Transverse colon (tissue), 4 donors: ENCODE data around the gene ARMH2. TPM values are rescaled to one million over a fixed set of nuclear protein-coding genes. Genes with fewer than 3 reads are reported as not detected.

ENCODE experiments used
- DNase-seq: peaks from one replicate; pipeline ENCODE4 v3.0.0-alpha.2; 2019
- H3K27ac ChIP-seq, 4 donors: fragments of 200-600 bp; sonication (generic); 2 replicates each; pipeline ENCODE4 v1.5.1; 2016 to 2018; ENCODE audit warnings: inconsistent platforms in 4 of 4
- H3K27me3 ChIP-seq: fragments of 200-600 bp; sonication (generic); 2 replicates; pipeline ENCODE4 v1.5.1; 2017; ENCODE audit warnings: inconsistent platforms
- H3K36me3 ChIP-seq, 4 donors: fragments of 200-600 bp; sonication (generic); 2 replicates each; pipeline ENCODE4 v1.5.1; 2017 to 2019; ENCODE audit warnings: inconsistent platforms in 4 of 4
- H3K4me1 ChIP-seq, 4 donors: fragments of 200-600 bp; sonication (generic); 2 replicates each; pipeline ENCODE4 v1.5.1; 2017 to 2020; ENCODE audit warnings: inconsistent platforms in 4 of 4
- H3K4me3 ChIP-seq, 4 donors: fragments of 200-600 bp; sonication (generic); 1 replicate in 1 of 4; 2 replicates in 3 of 4; pipeline versions ENCODE4 v1.5.1 to v1.6.1; 2017 to 2019; ENCODE audit warnings: inconsistent platforms in 4 of 4
- H3K9me3 ChIP-seq, 2 donors: fragments of 200-600 bp; sonication (generic); 2 replicates each; pipeline ENCODE4 v1.5.1; 2017 to 2019; ENCODE audit warnings: inconsistent platforms in 2 of 2
- EP300 ChIP-seq: sonication (generic); formaldehyde crosslinking; IDR thresholded peaks from one replicate; pipeline ENCODE4 v1.6.1; 2017; ENCODE audit warnings: antibody characterized with exemption, low read depth
- POLR2A ChIP-seq: fragments of 450-650 bp; IDR thresholded peaks from one replicate; pipeline ENCODE4 v1.6.1; 2016; ENCODE audit warnings: antibody characterized with exemption, mild to moderate bottlenecking, moderate library complexity
- POLR2AphosphoS5 ChIP-seq, 3 donors: sonication (generic); formaldehyde crosslinking; IDR thresholded peaks; one replicate each; pipeline ENCODE4 v1.6.1; 2016; ENCODE audit warnings: antibody characterized with exemption in 3 of 3
- WGBS, 2 donors: methylation state at CpG; one replicate each; pipeline ENCODE4 v1.1.5; 2018; ENCODE audit warnings: low coverage in 1 of 2; 5-methylcytosine and 5-hydroxymethylcytosine counted together
- in situ Hi-C, 4 donors: fragments of 200-750 bp; cut with MboI; loops; one replicate each; pipeline versions ENCODE4 v1.15.0 to v1.15.1; 2017; ENCODE audit warnings: low sequenced_read_pairs in 3 of 4, low pct_ligation_motif_present in 1 of 4, low pct_unique_long_range_greater_than_20kb in 1 of 4
- intact Hi-C: fragments of 100-400 bp; cut with DNase I; formaldehyde crosslinking; loops from one replicate; pipeline ENCODE4 v1.15.1; 2023; ENCODE audit warnings: low total_unique reads
- total RNA-seq, 4 donors: library from RNA; depleted of rRNA; stranded (reverse); fragments of >200 nt; gene quantifications; one replicate each; pipeline ENCODE4 v1.1.0, GENCODE V29; 2016
- TF ChIP-seq, protein P1 (sequence below), 5 experiments: fragments of 200-600 bp in 3 of 5; fragments of 450-650 bp in 2 of 5; sonication (generic) in 3 of 5; IDR thresholded peaks; 1 replicate in 2 of 5; 2 replicates in 3 of 5; pipeline ENCODE4 v1.5.1; 2016 to 2017; ENCODE audit warnings: antibody characterized with exemption in 5 of 5, inconsistent platforms in 3 of 5, mild to moderate bottlenecking in 2 of 5, moderate library complexity in 1 of 5

The ARMH2 gene
- total RNA-seq, 4 donors from 2014 or later = not detected

GRCh38 chr6:24778878-24779277 is 19.8 kb downstream of the ARMH2 start:
- intact Hi-C loops = no loop called here
- in situ Hi-C loops = loop anchor here in 1 of 4 donors (10.0 kb wide), 1 partner anchor 74 kb away; no protein-coding TSS in a partner anchor
- no peaks in the 10 kb centered on the region for H3K27me3 ChIP-seq
- H3K9me3 ChIP-seq = no peaks in the 10 kb centered on the region
- peak overlapping the region in 3 of 4 donors; percentile 17 to 81 (median 78) for H3K4me3 ChIP-seq
- H3K36me3 ChIP-seq = peaks cover 0 to 24% (median 4%) of the 10 kb centered on the region in 4 donors
- H3K4me1 ChIP-seq = peaks cover 3 to 32% (median 13%) of the 10 kb centered on the region in 4 donors
- no peak for DNase-seq
- H3K27ac ChIP-seq = peak overlapping the region; percentile 57 to 99 (median 96)
- TF ChIP-seq, protein P1, sequence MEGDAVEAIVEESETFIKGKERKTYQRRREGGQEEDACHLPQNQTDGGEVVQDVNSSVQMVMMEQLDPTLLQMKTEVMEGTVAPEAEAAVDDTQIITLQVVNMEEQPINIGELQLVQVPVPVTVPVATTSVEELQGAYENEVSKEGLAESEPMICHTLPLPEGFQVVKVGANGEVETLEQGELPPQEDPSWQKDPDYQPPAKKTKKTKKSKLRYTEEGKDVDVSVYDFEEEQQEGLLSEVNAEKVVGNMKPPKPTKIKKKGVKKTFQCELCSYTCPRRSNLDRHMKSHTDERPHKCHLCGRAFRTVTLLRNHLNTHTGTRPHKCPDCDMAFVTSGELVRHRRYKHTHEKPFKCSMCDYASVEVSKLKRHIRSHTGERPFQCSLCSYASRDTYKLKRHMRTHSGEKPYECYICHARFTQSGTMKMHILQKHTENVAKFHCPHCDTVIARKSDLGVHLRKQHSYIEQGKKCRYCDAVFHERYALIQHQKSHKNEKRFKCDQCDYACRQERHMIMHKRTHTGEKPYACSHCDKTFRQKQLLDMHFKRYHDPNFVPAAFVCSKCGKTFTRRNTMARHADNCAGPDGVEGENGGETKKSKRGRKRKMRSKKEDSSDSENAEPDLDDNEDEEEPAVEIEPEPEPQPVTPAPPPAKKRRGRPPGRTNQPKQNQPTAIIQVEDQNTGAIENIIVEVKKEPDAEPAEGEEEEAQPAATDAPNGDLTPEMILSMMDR (IDR thresholded peaks at IDR 0.05) = no peak
- TF ChIP-seq EP300 (no peak), POLR2A (no peak), POLR2AphosphoS5 (IDR thresholded peaks at IDR 0.05) (no peak)

DNA sequence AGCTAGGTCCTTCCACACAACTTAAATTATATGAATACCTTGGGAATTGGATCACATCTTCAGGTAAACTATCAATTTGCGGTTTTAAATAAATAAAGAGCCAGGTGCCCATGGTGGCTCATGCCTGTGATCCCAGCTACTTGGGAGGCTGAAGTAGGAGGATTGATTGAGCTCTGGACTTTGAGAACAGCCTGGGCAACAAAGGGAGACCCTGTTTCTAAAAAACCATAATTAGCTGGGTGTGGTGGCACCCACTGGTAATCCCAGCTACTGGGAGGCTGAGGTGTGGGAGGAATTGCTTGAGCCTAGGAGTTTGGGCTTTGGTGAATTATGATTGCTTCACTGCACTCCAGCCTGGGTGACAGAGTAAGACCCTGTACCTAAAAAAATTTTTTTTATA is 20.6 kb downstream of the ARMH2 start:
- DNase-seq = no peak
- Histone ChIP-seq H3K36me3 (peaks cover 0 to 22% (median 3%) of the 10 kb centered on the region in 4 donors), H3K4me3 (peak overlapping the region in 3 of 4 donors; percentile 17 to 81 (median 78)), H3K9me3 (no peaks in the 10 kb centered on the region), H3K27me3 (no peaks in the 10 kb centered on the region), H3K4me1 (peaks cover 3 to 32% (median 13%) of the 10 kb centered on the region in 4 donors), H3K27ac (peak overlapping the region; percentile 13 to 99 (median 96))
- WGBS, 2 donors = 57 to 62% methylated on average over 1 of the region's 1 CpG
- TF ChIP-seq, protein P1 (IDR thresholded peaks at IDR 0.05) = no peak
- TF ChIP-seq POLR2AphosphoS5 (IDR thresholded peaks at IDR 0.05) (no peak), POLR2A (no peak), EP300 (no peak)
- intact Hi-C loops (no loop called here), in situ Hi-C loops (loop anchor here in 1 of 4 donors (10.0 kb wide), 1 partner anchor 73 kb away; no protein-coding TSS in a partner anchor)

DNA sequence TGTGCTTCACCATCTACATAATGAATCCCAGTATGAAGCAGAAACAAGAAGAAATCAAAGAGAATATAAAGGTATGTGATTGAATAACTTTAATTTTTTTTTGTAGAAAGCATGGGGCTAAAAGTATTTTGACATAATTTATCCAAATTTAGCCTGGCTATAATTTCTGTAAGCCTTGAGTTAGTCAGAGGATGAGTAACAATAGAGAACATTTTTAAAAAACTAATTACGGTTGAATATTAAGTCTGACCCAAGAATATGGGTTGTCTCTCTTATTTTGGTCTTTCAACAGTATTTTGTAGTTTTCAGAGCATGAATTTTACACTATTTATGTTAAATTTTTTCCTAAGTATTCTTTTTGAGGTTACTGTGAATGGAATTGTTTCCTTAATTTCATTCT is 21.5 kb downstream of the ARMH2 start:
- peaks cover 3 to 32% (median 13%) of the 10 kb centered on the region in 4 donors for H3K4me1 ChIP-seq
- intact Hi-C loops = no loop called here
- no peak for DNase-seq
- H3K9me3 ChIP-seq = no peaks in the 10 kb centered on the region
- H3K4me3 ChIP-seq = peak overlapping the region in 3 of 4 donors; percentile 17 to 81 (median 78)
- in situ Hi-C loops = loop anchor here in 1 of 4 donors (10.0 kb wide), 1 partner anchor 72 kb away; no protein-coding TSS in a partner anchor
- H3K27me3 ChIP-seq = no peaks in the 10 kb centered on the region
- WGBS, 2 donors = 33 to 40% methylated on average over 1 of the region's 1 CpG
- H3K36me3 ChIP-seq = peaks cover 0 to 14% (median 3%) of the 10 kb centered on the region in 4 donors
- peak overlapping the region in 3 of 4 donors; percentile 92 to 99 (median 99) for H3K27ac ChIP-seq
- no peak for TF ChIP-seq POLR2AphosphoS5 (IDR thresholded peaks at IDR 0.05)
- TF ChIP-seq, protein P1 (IDR thresholded peaks at IDR 0.05) = no peak
- no peak for TF ChIP-seq POLR2A
- TF ChIP-seq EP300 = no peak

GRCh38 chr6:24775520-24776058 is 23.1 kb downstream of the ARMH2 start:
- no peak for TF ChIP-seq POLR2A
- TF ChIP-seq POLR2AphosphoS5 (IDR thresholded peaks at IDR 0.05) = no peak
- no peak for TF ChIP-seq EP300
- TF ChIP-seq, protein P1 (IDR thresholded peaks at IDR 0.05) = no peak
- in situ Hi-C loops = loop anchor here in 1 of 4 donors (10.0 kb wide), 1 partner anchor 71 kb away; no protein-coding TSS in a partner anchor

More at GRCh38 chr6:24775520-24776058, 23.1 kb downstream of the ARMH2 start:
- intact Hi-C loops = no loop called here
- H3K4me3 ChIP-seq = peak overlapping the region; percentile 68 to 91 (median 80)
- H3K36me3 ChIP-seq = peaks cover 0 to under 1% (median 0%) of the 10 kb centered on the region in 4 donors
- peaks cover 3 to 32% (median 11%) of the 10 kb centered on the region in 4 donors for H3K4me1 ChIP-seq
- 2 to 6% methylated on average over 18 to 20 of the region's 20 CpGs for WGBS, 2 donors
- no peak for DNase-seq
- H3K27me3 ChIP-seq = no peaks in the 10 kb centered on the region
- H3K9me3 ChIP-seq = no peaks in the 10 kb centered on the region
- peak overlapping the region; percentile 92 to 99 (median 98) for H3K27ac ChIP-seq
